ENCODE data around the gene TRPM2.

GRCh38 chr21:44482581-44483287, 129.3 kb downstream of the TRPM2 start:
- TF ChIP-seq CTCF (IDR thresholded peaks at IDR 0.05 in 4 of 5, conservative IDR thresholded peaks at IDR 0.05 in 1 of 5) (no peak), POLR2A (IDR thresholded peaks at IDR 0.05) (no peak)
